Activated gamma-delta T cell (primary cell): ENCODE measurements around the gene FGD5.

Source experiments
- DNase-seq: peaks from one replicate; lab custom pipeline; 2025; lab: John Stamatoyannopoulos, UW

The FGD5 gene

GRCh38 chr3:14789640-14790285 is 29.0 kb upstream of the FGD5 start:
- no peak for DNase-seq

GRCh38 chr3:14791343-14791945 is 27.3 kb upstream of the FGD5 start:
- no peak for DNase-seq

- no peak for DNase-seq
These were observed 26.1 kb upstream of the FGD5 start for GRCh38 chr3:14792691-14793121.

- no peak for DNase-seq
These were observed 25.5 kb upstream of the FGD5 start for GRCh38 chr3:14793126-14793857.

GRCh38 chr3:14793858-14794234 is 24.9 kb upstream of the FGD5 start:
- no peak for DNase-seq

DNA sequence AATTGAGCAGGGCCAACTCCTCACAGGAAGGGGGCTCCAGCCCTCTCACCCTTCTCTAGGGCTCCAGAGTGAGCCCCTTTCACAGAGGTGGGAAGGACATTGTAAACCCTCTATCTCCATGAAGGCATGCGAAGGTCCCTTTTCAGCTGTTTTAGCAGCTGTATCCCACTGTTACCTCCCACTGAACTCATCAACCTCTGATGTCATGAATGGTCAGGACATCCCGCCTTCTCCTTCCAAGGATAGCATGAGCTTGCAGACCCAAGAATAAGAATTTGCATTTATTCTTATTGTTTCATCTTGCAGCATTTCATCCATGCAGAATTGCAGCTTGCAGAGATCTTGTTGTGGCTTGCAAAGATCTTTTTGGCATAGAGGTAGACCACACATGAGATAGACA is 24.3 kb upstream of the FGD5 start:
- no peak for DNase-seq

DNA sequence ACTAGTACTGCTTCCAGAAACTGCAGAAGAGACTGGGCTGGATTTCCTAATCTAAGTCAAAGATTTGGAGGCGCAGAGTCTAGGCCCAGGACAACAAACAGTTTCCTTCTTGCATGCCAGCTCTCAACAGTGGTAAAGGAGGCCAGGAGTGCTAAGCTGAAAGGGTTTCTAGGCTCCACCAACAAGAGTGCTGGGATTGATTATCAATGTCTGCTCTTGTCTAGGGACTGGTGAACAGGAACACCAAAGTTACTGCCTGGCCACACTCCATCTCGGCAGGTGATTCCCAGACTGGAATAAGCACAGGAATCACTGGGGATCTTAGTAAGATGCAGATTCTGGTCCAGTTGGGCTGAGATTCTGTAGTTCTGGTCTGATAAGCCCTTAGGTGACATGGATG is 22.8 kb upstream of the FGD5 start:
- no peak for DNase-seq

DNA sequence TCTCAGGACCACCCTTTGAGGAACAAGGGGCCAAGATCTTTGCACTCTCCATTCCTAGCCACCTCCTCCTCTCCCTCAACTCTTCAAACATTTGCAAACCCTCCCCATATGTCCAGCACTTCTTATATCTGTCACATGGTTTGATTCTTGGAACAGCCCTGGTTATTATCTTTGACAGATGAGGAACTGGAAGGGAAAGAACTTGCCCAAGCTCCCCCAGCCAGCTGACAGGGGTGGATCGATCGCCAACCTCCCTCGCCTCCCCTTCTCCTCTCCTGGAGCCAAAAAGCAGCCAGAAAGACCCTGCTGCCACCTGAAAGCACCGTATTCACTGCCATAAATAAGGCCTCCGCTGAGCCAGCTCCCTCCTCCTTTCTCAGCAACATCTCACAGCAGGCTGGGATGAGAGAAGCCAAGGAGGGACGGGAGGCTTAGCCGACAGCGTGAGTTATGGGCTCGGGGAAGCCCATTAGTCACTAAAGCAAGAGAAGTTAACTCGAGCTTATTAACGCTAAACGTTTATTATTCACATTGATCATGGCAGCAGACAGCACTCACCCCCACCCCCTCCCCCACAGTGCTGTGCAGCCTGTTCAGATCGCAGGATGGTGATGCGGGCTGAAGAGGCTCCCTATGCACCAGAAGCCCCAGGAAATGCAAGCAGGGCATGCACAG is 22.2 kb upstream of the FGD5 start:
- DNase-seq: no peak

- DNase-seq: no peak
These were observed 21.0 kb upstream of the FGD5 start for GRCh38 chr3:14797731-14798130.

GRCh38 chr3:14798231-14798630 is 20.5 kb upstream of the FGD5 start:
- no peak for DNase-seq

- DNase-seq: no peak
These were observed 19.6 kb upstream of the FGD5 start for GRCh38 chr3:14799146-14799545.

DNA sequence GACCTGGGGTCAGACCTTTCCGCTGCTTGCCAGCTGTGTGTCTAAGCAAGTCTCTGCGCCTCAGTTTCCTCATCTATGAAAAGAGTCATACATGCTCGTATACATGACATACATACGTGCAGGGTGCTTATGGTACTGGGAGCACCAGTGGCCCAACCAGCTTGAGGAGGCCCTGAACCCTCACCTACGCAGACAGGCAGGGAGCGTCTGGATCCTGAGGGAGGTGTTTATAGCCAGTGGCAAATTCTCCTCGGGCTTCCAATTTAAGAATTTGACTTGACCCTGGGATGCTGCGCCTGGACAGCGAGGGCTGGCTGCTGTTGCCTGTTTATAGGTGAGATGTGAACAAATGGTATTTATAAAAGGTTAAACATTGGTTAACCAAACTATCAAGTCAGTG is 17.7 kb upstream of the FGD5 start:
- DNase-seq: no peak

- DNase-seq: no peak
These were observed 16.9 kb upstream of the FGD5 start for GRCh38 chr3:14801668-14802380.

GRCh38 chr3:14802381-14802731 is 16.4 kb upstream of the FGD5 start:
- no peak for DNase-seq

- no peak for DNase-seq
These were observed 15.4 kb upstream of the FGD5 start for GRCh38 chr3:14803101-14803980.

GRCh38 chr3:14803981-14804834 is 14.6 kb upstream of the FGD5 start:
- DNase-seq: no peak

GRCh38 chr3:14804835-14805780 is 13.7 kb upstream of the FGD5 start:
- DNase-seq: no peak

DNA sequence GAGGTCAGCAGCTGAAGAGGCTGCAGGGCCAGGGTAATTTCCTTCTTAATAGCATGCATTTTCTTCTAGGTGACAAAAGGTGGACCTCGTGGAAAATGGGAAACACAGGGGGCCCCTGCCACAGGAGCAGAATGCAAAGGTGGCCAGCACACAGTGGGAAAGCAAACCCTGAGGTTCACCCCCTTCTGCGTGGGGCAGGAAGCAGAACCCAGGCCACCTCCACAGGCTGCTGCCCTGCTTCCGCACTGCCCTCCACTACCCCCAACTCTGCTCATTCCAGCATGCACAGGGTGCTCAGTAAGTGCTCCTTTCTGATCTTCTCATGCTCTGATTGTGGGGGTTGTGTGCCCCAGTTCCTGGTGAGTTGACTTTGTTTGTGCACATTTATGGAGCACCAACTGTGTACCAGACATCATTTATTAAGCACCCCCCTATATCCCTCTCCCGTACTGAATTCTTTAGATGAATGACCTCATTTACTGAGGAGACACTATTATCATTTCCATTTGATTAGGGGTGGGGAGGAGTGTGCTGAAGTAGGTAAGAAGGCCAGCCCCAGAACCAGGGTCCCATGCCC is 12.7 kb upstream of the FGD5 start:
- DNase-seq: no peak
